Uterus (tissue), 4 donors: ENCODE measurements around the gene MEF2B. TPM values are rescaled to one million over a fixed set of nuclear protein-coding genes. Genes with fewer than 3 reads are reported as not detected.

ENCODE experiments used
- DNase-seq, 2 donors: peaks; one replicate each; pipeline ENCODE4 v3.0.0-alpha.2; 2019 to 2020
- H3K27ac ChIP-seq, 2 donors: fragments of 200-600 bp; sonication (generic); 1 replicate in 1 of 2; 2 replicates in 1 of 2; pipeline ENCODE4 v1.5.1; 2016 to 2018
- H3K27me3 ChIP-seq, 2 donors: fragments of 200-600 bp; sonication (generic); one replicate each; pipeline ENCODE4 v1.5.1; 2018 to 2019; ENCODE audit warnings: control low read depth in 1 of 2
- H3K36me3 ChIP-seq, 2 donors: fragments of 200-600 bp; sonication (generic); one replicate each; pipeline ENCODE4 v1.5.1; 2019; ENCODE audit warnings: control low read depth in 1 of 2
- H3K4me1 ChIP-seq, 2 donors: fragments of 200-600 bp; sonication (generic); one replicate each; pipeline ENCODE4 v1.5.1; 2018 to 2019; ENCODE audit warnings: control low read depth in 1 of 2
- H3K4me3 ChIP-seq, 2 donors: fragments of 200-600 bp; sonication (generic); 1 replicate in 1 of 2; 2 replicates in 1 of 2; pipeline ENCODE4 v1.5.1; 2018 to 2019; ENCODE audit warnings: mild to moderate bottlenecking in 1 of 2
- H3K9me3 ChIP-seq, 2 donors: fragments of 200-600 bp; sonication (generic); one replicate each; pipeline ENCODE4 v1.5.1; 2019; ENCODE audit warnings: control low read depth in 1 of 2
- CTCF ChIP-seq, 4 experiments: fragments of 200-600 bp in 2 of 4; fragments of 450-650 bp in 2 of 4; sonication (generic) in 2 of 4; IDR thresholded peaks; one replicate each; pipeline ENCODE4 v1.5.1; 2016 to 2019; ENCODE audit warnings: antibody characterized with exemption in 4 of 4, mild to moderate bottlenecking in 2 of 4, moderate library complexity in 1 of 4
- POLR2A ChIP-seq, 2 donors: fragments of 450-650 bp; IDR thresholded peaks; one replicate each; pipeline ENCODE4 v1.6.1; 2016; ENCODE audit warnings: antibody characterized with exemption in 2 of 2, mild to moderate bottlenecking in 1 of 2, moderate library complexity in 1 of 2
- intact Hi-C: fragments of 100-400 bp; cut with DNase I; formaldehyde crosslinking; loops from one replicate; pipeline ENCODE4 v1.15.1; 2023; ENCODE audit warnings: low total_unique reads
- total RNA-seq, 4 donors: library from RNA; depleted of rRNA in 3 of 4; stranded (reverse); fragments of >200 nt in 3 of 4; gene quantifications; one replicate each; pipeline versions ENCODE4 v1.1.0 to v1.2.4, GENCODE V29; 2014 to 2023
- donor health status: DM: yes; HTN: yes; CAD: no.

MEF2B gene
- total RNA-seq, 4 donors from 2014 or later, result 0.55 to 2.0 TPM; not detected in 2

GRCh38 chr19:19203012-19203856, 33.2 kb upstream of the MEF2B start, which contains the start of gene NR2C2AP:
Gene NR2C2AP, minus strand, starts transcription at chr19:19203414. Its CDS starts 354 bp downstream, at chr19:19203060.
- TF ChIP-seq CTCF (IDR thresholded peaks at IDR 0.05) (peak in 1 of 4 experiments; percentile 27), POLR2A (IDR thresholded peaks at IDR 0.05) (no peak)
- no peaks in the 10 kb centered on the region for H3K9me3 ChIP-seq
- intact Hi-C loops, result no loop called here
- peak within 1 kb of the TSS; percentile 48 to 52 for H3K4me3 ChIP-seq
- H3K27ac ChIP-seq, result peak within 1 kb of the TSS; percentile 61 to 84
- DNase-seq, result peak; percentile 91 to 92
- no peaks in the 10 kb centered on the region for H3K27me3 ChIP-seq
- no peaks in the 10 kb centered on the region for H3K36me3 ChIP-seq
- peaks cover 0 to 8% of the 10 kb centered on the region in 2 donors for H3K4me1 ChIP-seq

- intact Hi-C loops, result no loop called here
- no peaks in the 10 kb centered on the region for H3K27me3 ChIP-seq
- peak overlapping the region; percentile 48 to 52 for H3K4me3 ChIP-seq
- DNase-seq, result no peak
- no peaks in the 10 kb centered on the region for H3K36me3 ChIP-seq
- TF ChIP-seq CTCF (IDR thresholded peaks at IDR 0.05), result no peak
- no peak for TF ChIP-seq POLR2A (IDR thresholded peaks at IDR 0.05)
- H3K27ac ChIP-seq, result peak overlapping the region; percentile 61 to 84
- peaks cover 0 to 8% of the 10 kb centered on the region in 2 donors for H3K4me1 ChIP-seq
- H3K9me3 ChIP-seq, result no peaks in the 10 kb centered on the region
Measured at GRCh38 chr19:19202707-19203011, 32.6 kb upstream of the MEF2B start.

- Histone ChIP-seq H3K36me3 (no peaks in the 10 kb centered on the region), H3K27ac (peak overlapping the region in 1 of 2 donors; percentile 61), H3K27me3 (no peaks in the 10 kb centered on the region), H3K9me3 (no peaks in the 10 kb centered on the region), H3K4me1 (peaks cover 0 to 8% of the 10 kb centered on the region in 2 donors), H3K4me3 (peak overlapping the region; percentile 48 to 52)
- TF ChIP-seq POLR2A (IDR thresholded peaks at IDR 0.05) (no peak), CTCF (IDR thresholded peaks at IDR 0.05) (no peak)
- DNase-seq, result no peak
- intact Hi-C loops, result no loop called here
Measured at GRCh38 chr19:19201697-19202630, 31.9 kb upstream of the MEF2B start.

GRCh38 chr19:19193926-19194325, 23.9 kb upstream of the MEF2B start:
- H3K27ac ChIP-seq, result peak overlapping the region; percentile 31 to 100
- H3K36me3 ChIP-seq, result no peaks in the 10 kb centered on the region
- H3K9me3 ChIP-seq, result no peaks in the 10 kb centered on the region
- H3K4me1 ChIP-seq, result peaks cover 0 to 25% of the 10 kb centered on the region in 2 donors
- no peak for DNase-seq
- H3K4me3 ChIP-seq, result no peak overlapping the region
- no peak for TF ChIP-seq CTCF (IDR thresholded peaks at IDR 0.05)
- TF ChIP-seq POLR2A (IDR thresholded peaks at IDR 0.05), result no peak
- H3K27me3 ChIP-seq, result no peaks in the 10 kb centered on the region
- intact Hi-C loops, result no loop called here
